ENCODE data around the gene SNX20.

DNA sequence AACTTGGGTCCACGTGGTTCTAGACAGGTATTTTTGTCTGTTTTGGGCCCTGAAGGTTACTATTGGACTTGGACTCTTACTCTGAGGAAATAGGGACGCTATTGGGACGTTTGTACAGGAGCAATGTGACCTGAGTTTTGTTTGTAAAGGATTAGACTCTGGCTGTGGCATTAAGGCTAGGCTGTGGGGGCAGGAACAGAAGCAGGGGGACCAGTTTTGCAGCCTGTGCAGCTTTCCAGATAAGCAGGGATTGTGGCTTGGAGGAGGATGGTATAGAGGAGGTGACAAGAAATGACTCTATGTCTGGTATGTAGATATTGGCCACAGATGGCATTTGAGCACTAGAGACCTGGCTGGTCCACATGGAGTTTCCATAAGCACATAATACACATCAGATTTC, 25.1 kb upstream of the SNX20 start:
- TF ChIP-seq, protein P1, sequence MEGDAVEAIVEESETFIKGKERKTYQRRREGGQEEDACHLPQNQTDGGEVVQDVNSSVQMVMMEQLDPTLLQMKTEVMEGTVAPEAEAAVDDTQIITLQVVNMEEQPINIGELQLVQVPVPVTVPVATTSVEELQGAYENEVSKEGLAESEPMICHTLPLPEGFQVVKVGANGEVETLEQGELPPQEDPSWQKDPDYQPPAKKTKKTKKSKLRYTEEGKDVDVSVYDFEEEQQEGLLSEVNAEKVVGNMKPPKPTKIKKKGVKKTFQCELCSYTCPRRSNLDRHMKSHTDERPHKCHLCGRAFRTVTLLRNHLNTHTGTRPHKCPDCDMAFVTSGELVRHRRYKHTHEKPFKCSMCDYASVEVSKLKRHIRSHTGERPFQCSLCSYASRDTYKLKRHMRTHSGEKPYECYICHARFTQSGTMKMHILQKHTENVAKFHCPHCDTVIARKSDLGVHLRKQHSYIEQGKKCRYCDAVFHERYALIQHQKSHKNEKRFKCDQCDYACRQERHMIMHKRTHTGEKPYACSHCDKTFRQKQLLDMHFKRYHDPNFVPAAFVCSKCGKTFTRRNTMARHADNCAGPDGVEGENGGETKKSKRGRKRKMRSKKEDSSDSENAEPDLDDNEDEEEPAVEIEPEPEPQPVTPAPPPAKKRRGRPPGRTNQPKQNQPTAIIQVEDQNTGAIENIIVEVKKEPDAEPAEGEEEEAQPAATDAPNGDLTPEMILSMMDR (IDR thresholded peaks at IDR 0.05; ENCODE audit: low read depth, low read length): no peak
- no peak for TF ChIP-seq EZH2phosphoT487 (IDR thresholded peaks at IDR 0.05; ENCODE audit: low read depth)

Data from OCI-LY3 (cell line).